Cardiac fibroblast (primary cell): ENCODE data around the gene DYNC1LI1.

ENCODE experiments used
- DNase-seq, 2 donors: peaks; one replicate each; pipeline versions ENCODE4 v3.0.0 to v3.0.0-alpha.2; 2010; ENCODE audit warnings: low read depth in 2 of 2
- H3K4me3 ChIP-seq, 2 donors: replicated peaks in 1 of 2; 1 replicate in 1 of 2; 2 replicates in 1 of 2; pipeline ENCODE4 v1.5.1; 2011; ENCODE audit warnings: low read depth in 2 of 2, low read length in 2 of 2, mild to moderate bottlenecking in 2 of 2, moderate library complexity in 1 of 2
- TF ChIP-seq, protein P1 (sequence below): IDR thresholded peaks from one replicate; pipeline ENCODE4 v1.5.1; 2011; ENCODE audit warnings: low read depth, mild to moderate bottlenecking, low read length, inconsistent platforms

DYNC1LI1 gene

DNA sequence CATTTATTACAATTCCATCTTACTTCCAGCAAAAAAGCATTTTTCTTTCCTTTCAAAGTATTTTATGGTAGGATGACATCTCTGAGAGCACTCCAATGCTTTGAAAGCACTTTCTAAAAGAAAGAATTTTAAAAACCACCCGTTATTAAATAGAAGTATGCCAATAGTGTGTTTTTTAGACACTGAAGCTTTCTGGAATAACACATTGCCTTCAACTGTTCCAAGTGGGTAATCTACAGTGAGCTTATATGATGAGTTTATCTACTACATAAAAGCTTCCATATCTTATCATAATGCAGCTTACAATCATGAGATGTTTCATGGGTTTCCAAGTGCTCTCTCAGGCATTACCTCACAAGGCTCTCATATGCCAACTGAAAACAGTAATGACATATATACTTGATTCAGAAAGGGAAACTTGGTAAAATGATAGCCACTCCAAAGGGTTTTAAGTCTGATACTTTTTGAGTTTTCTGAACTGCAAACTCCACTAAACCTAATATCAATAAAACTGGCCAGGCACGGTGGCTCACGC lies 82.1 kb downstream of the DYNC1LI1 start:
- H3K4me3 ChIP-seq, result no peak overlapping the region
- TF ChIP-seq, protein P1, sequence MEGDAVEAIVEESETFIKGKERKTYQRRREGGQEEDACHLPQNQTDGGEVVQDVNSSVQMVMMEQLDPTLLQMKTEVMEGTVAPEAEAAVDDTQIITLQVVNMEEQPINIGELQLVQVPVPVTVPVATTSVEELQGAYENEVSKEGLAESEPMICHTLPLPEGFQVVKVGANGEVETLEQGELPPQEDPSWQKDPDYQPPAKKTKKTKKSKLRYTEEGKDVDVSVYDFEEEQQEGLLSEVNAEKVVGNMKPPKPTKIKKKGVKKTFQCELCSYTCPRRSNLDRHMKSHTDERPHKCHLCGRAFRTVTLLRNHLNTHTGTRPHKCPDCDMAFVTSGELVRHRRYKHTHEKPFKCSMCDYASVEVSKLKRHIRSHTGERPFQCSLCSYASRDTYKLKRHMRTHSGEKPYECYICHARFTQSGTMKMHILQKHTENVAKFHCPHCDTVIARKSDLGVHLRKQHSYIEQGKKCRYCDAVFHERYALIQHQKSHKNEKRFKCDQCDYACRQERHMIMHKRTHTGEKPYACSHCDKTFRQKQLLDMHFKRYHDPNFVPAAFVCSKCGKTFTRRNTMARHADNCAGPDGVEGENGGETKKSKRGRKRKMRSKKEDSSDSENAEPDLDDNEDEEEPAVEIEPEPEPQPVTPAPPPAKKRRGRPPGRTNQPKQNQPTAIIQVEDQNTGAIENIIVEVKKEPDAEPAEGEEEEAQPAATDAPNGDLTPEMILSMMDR, result no peak
- no peak for DNase-seq

DNA sequence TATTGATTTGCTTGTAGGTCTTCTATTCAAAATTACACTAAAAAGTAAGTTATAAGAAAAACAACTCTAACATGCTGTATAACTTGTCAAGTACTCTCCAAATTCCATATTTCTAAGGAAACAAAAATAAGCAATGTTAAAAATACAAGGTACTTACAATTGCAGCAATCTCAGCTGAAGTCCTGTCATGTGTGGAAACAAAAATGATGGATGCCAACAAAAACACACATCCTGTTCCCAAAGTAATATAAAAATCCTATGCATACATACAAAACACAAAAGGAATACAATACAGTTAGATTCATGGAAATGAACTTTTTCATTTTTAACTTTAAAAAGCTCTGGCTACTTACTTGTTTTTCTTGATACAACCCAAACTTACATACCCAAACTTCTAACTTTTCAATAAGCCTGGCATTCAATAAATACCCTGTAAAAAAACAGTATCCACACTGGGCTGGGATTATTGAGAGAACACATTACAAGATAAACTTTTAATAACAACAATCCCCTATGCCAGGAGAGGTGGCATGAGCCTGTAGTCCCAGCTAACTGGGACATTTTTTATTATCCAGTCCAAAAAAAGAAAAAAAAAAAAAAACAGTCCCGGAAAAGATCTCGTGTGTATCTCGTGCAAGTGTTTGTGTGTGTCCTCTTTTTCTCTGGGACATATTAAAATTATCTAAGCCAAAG lies 82.7 kb downstream of the DYNC1LI1 start:
- DNase-seq, result peak in 1 of 2 donors; percentile 44

DNA sequence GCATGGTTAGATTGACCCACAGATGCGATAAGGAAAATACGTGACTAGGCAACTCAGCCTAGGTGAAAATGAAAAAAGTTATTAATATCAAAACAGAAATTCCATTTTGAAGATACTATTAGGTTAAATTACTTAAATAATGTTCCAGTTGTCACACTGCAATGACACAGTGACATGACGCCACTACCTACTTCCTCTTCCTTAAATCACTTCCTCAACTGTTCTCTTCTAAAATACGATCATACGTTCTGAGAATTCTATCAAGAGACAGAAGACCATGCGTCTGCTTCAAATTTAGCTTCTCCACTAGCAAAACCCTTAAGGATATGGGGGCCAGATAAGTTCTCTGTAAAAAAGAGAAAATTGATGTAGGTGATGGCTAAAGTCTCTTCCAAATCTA lies 86.2 kb downstream of the DYNC1LI1 start:
- H3K4me3 ChIP-seq, result no peak overlapping the region

More for the DNA sequence above, 82.7 kb downstream of the DYNC1LI1 start:
- H3K4me3 ChIP-seq, result no peak overlapping the region
- TF ChIP-seq, protein P1, result no peak

DNA sequence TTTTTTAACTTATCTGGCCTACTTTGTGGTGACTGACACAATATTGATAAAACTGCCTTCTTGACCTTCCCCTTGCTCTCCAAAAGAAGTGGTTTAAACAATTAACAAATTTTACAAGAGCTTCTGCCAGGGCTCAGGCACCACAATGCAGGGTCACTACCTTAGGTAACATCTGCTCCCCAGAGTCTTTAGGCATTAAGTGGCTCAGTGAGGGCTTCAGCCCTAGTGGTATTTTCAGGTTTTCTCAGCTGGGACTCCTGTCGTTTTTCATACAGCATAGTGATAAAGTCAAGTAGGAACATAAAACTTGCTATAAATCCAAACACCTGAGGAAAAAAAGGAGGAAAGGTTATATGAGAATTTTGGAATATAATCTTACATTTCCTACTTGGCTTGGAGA lies 86.9 kb downstream of the DYNC1LI1 start:
- TF ChIP-seq, protein P1, result no peak
- no peak overlapping the region for H3K4me3 ChIP-seq
- no peak for DNase-seq

More for the DNA sequence above, 86.2 kb downstream of the DYNC1LI1 start:
- DNase-seq, result no peak
- TF ChIP-seq, protein P1, result no peak

DNA sequence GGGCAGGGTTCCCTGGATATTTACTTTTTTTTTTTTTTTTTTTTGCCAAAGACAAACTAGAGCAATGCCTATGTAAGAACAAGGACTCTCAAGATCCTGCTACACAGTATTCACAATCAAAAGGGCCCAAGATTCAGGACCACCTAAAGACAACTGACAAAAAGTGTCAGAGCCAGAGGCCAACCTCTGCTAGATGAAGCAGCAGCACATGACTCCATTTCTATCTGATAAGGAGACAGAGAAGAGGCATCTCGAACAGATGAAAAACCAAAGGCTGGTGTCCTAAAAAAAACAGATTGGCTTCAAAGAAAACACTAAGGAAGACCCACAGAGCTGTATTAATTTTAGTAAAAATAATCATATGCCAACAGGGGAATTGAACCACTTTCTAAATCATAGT lies 88.0 kb downstream of the DYNC1LI1 start:
- TF ChIP-seq, protein P1, result no peak
- DNase-seq, result no peak
- no peak overlapping the region for H3K4me3 ChIP-seq

DNA sequence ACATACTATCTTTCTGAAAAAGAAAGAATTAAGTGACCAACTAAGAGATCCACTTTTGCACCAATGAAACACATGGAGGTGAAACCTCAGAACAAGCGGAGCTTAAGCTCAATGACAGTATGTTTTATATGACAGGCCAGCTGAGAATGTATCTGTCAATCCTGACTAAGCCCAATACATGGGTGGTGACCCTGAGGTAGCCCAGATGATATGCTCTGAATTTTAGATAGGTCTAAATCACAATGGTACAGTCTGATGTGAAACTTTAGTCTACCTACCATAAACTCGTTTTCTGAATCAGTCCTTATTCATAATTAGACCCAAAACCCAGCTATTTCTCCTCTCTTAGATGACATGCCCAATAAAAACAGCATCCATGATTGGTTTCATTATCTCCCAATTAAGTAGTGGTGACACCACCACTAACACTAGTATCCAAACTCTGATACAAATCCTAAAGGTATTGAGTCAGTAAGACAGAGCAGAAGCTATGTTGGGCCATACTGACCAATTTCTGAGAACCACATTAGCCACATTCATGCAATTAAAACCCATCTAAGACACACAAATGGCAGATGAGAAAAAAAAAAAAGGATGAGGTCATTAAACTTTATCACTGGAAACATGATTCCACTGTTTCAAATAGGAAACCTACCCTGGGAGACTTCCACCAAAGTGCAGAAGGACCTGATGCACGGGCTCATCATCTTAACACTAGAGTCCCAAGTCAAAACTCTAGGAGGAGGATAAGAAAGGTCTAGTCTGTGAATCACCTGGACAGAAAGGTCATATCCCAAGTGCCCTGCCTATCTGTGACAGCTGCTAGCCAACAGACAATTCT lies 88.6 kb downstream of the DYNC1LI1 start:
- TF ChIP-seq, protein P1, result no peak
- DNase-seq, result no peak
- H3K4me3 ChIP-seq, result no peak overlapping the region
